CD4-positive, alpha-beta T cell treated with Interleukin-4 for 4 hours (primary cell): ENCODE results near the gene IGSF21.
"Not testable (repeated sequence)": the region's sequence is repeated elsewhere in the genome, so short reads cannot be mapped to it uniquely, and the experiment has no call there.

Experiments used
- DNase-seq: peaks from one replicate; pipeline ENCODE4 v3.0.0-alpha.2; 2020

The IGSF21 gene

DNA sequence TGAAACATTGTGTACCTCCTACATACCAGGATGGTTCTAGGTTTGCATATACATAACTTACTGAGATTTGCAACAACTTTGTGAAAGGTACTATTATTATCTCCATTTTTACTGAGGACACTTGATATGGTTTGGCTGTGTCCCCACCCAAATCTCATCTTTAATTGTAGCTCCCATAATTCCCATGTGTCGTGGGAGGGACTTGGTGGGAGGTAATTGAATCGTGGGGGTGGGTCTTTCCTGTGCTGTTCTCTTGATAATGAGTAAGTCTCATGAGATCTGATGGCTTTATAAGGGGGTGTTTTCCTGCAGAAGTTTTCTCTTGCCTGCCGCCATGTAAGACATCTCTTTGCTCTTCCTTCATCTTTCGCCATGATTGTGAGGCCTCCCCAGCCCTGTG is 40.1 kb downstream of the IGSF21 start:
- no peak for DNase-seq

DNA sequence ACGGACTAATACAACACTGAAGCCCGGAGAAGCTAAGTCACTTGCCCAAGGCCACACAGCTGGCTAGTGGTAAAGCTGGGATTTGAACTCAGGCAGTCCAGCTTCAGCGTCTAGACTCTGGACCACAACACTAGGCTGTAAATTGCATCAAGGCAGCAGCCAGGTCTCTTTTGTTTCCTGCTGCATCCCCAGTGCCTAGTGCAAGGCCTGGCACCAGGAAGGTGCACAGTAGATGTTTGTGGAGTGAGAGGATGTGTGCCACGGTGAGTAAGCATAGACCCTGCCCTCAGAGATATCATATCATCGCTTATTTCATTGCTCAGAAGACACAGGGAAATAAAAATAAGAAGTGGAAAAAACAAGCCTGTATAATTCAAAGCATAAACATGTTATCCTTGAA is 40.9 kb downstream of the IGSF21 start:
- DNase-seq = no peak

DNA sequence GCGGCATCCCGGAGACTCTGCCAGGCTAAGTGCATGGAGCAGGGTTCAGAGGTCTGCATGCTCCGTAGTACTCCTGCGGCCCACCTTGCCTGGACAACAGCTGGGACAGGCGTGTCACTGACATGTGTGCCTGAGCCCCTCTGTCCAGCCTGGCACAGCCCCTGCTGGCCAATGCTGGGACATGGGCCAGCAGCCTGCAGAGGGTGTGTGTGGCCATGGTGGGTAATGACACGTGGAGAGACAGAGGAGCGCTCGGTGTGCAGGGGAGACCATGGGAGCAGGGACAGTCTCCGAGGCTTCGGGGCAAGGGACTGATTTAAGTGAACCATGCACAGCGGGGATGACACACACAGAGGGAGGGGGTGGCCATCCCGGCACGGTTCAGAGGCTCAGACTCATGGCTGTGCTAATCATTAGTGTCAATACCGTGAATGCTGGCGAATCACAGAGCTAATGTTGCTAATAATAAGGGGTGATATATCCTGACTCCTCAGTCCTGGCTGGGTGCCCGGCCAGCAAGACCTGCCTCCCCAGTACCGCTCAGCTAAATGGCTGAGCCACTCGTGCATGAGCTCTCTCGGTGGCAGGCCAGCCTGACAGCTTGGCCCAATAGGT is 41.5 kb downstream of the IGSF21 start:
- no peak for DNase-seq

DNA sequence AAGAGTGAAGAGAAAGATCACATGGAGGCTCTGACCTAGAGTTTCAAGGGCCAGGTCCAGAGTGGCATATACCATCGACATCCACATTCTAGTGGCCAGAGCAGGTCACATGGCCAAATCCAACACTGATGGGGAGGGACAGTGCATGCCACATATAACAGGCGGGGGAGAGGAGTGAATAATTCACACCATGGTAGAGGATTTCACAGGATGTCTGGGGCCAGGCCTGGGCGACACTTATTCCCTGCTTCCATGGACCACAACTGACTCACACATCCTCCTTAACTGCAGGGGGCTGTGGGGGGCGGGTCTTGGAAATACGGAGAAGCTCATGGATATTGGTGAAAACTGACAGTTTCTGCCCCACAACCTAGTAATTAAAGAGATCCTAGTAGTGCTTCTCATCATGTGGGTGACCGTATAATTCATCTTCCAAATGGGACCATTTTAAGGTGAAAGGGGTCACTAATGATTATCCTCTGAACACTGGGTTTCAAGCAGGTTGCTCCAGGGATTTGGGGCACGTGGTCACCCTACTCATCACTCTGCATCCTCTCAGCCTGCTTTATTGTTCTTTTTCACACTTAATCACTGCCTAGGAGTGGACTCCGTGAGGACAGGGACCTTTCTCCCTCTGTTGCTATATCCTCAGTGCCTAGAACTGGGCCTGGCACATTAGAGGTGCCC is 44.0 kb downstream of the IGSF21 start:
- no peak for DNase-seq

DNA sequence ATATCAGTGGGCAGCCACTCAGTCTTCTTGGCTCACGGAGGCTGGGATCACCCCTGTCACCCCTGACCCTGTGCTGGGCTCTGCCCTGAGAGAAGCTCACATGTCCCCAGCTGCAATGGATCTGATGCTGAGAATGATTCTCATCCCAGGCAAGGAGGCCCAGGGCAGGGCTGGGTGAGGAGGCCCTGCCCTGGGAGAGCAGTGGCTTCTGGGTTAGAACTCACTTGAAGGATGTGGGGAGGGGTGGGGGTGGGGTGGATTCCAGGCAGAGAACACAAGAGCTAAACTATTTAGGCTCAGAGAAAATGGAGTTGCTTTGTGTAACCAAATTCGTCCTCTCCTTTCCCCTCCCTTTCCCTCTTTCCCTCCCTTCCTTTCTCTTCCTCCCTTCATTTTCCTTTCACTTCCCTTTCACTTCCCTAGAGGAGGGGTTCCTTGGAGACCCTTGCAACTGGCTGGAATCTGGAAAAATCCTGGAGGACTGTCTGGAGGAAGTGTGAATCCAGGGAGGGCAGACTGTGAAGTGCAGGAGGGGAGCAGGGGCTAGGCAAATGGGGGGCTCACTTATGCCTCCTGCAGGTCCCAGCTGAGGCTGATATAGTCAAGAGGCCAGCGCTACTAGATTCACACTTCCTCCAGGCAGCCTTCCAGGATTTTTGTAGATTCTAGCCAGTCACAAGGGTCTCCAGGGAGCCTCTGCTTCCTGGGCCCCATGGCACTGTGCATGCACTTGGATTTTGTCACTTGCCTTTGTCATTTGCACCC is 47.0 kb downstream of the IGSF21 start:
- no peak for DNase-seq

DNA sequence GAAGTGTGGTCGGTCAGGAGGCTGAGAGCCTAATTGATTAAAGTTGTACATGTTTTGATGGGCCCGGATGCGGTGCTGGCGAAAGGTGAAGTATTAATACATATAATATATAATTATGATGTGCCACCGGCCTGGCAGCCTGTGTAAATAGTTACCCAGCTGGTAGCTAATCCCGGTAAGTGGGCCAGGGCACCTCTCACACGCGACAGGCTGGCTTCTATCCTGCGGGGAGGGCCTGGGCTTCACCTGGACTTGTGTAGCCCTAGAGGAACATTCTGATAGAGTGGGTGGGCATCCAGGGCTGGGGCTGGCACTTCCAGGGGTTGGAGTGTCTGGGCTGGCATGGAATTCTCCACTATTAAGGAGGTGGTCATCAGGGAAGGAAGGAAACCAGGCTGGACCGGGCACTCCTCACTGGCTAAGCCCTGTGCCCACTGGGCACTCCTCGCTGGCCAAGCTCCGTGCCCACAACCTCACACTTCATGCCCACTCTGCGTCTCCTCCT is 48.3 kb downstream of the IGSF21 start:
- no peak for DNase-seq

DNA sequence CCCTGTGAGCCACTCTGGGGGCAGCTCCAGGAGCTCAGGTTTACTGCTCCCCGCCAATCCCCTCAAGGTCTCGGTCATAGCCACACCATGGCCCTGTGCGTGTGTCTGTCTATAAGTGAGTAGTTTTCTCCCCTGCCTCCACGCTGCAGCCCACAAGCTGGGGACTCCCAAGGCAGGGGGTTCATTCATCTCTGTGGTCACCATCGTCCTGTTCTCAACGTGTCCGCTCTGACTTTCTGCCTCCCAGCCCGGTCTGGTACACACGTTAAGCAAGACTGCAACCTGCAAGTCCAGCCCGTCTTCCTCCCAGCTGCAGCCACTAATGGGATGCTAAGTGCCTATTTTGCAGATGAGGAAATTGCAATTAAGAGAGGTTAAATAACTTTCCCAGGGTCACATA is 49.8 kb downstream of the IGSF21 start:
- DNase-seq = no peak

DNA sequence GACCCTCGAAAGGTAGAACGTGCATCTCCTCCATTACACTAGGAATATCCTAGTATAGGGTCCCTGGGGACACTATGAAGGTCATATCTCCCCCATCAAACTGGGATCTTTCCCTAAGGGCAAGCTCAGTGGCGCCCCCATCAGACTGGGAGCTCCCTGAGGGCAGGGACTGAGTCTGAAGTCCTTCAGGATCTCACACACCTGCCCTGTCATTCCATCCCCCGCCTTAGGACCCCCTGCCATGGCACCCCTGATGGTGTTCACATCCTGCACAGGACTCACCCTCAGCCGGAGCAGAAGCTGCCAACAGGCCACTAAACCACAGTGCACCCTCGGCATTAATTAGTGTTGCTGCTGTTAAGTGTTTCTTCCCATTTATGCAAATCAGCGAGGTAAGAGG is 50.4 kb downstream of the IGSF21 start:
- no peak for DNase-seq

DNA sequence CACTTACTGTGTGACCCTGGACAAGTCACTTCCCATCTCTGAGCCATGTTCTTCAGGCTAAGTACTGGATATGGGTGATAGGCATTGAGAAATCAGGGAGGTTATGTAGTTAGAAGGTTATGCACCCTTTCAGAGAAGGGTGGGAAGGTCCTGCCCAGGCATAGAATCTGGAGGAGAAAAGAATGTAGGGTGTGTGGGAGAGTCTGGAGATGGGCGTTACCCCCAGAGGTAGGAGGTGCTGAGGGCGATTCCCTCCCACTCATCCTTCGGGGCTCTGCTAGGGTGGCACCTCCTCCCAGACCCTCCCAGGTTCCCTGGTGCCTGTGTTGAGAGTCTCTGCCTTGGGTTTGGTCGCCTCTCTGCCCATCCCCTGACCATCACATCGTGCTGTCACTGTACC is 51.1 kb downstream of the IGSF21 start:
- DNase-seq = no peak

DNA sequence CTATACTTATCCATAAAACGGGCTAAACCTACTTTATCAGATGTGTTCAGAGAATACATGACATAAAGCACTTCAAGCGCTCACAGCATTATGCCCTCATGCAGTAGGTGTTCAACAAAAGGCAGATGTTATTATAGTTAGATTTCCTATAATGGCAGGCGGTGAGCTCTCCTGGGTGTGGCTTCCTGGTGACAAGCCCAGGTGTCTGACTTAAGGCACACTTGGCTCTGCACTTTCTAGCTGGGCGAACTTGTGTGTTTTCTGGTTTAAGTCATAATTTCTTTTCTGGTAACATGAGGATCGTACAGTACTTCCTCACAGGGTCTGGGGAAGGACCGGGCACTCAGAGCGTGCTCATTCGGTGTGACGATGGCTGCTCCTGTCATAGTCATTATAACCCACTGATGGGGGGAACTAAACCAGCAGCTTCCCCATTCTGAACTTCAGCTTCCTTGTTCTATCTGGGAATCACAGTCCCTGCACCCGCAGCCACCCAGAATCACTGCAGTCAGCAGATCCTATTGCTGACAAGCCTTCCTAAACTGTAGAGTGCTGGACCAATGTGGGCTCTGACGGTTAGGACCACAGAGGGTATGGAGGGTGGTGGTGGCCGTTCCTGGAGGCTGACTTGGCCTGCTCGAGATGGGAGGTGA is 52.8 kb downstream of the IGSF21 start:
- DNase-seq = peak; percentile 2

DNA sequence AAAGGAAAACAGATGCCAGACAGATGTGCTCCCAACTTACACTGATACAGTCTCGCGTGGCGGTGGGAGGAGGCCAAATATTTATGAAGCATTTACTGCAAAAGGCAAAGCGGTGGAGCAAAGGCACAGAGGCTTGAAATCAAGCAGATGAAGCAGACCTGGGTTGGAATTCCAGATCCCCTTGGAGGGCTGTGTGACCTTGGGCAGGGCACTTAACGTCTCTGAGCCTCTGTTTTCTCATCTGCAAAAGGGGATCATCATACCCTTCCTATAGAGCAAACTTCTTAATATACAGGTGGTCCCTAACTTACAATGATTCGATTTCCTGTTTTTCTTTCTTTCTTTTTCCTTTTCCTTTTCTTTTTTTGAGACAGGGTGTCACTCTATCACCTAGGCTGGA is 54.1 kb downstream of the IGSF21 start:
- no peak for DNase-seq

DNA sequence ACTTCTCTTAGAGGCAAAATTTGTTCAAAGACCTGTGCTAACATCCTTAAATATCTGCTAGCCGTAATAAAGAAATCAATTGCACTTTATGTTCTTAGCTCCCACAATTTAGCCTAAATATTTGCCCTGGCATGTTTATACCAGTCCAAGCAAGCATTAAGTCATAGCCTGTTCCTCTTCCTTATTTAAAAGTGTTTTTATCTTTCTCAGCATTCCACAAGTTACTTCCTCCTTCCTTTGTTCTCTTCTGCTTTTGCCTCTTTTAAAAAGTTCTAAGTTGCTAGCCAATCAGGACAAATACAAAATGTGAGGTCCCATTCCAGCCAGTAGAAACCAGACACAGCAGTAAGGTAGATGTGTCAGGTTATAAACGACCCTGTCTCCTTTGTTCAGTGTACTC is 58.0 kb downstream of the IGSF21 start:
- not testable (repeated sequence) for DNase-seq

DNA sequence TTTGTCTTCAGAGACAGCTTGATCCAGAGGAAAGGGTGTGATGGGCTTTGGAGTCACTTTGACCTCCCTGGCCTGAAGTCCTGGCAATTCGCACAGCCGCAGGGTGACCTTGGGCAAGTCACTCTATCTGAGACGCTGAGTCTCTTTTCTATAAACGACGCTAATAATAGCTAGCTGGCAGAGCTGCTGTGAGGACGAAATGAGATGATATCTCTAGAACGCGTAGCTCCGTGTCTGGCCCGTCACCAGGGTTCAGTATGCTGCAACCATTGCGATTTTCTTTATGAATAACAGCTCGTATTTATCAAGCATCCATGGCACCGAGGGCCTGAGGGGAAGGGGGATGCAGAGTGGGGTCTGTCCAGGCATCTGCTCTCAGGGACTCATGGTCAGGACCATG is 58.7 kb downstream of the IGSF21 start:
- no peak for DNase-seq

DNA sequence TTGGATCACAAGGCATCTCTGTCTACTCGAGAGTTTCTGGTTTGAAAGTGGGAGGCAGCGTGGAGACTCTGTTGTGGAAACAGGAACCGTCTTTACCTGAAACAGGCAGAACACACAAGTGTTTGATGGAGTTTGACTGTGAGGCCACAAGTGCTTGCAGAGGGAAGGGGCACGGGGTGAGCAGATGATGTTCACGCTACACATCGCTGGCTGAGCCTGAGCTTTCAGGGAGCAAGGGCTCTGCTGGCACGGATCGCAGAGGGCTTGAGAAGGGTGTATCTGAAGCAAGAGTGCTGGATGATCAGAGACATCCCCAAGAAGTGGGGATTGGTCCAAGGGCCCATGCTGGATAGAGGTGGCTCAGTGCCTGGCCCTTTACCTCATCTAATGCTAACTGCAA is 59.3 kb downstream of the IGSF21 start:
- no peak for DNase-seq

DNA sequence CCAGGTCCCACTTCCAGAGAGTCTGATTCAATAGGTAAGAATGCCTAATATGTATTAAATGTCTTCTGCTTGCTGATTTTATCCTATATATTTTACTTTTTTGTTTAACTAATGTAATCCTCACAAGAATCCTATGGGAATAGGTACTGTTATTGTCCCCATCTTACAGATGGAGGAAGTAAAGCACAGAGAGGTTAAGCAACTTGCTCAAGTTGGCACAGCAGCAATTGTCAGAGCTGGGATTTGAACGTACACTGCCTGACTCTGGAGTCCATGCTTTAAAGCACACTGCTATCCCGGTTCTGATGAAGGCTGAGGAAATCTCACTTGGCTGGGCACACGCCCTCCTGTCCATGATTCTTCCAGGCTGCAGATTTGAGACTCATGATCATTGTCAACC is 62.8 kb downstream of the IGSF21 start:
- no peak for DNase-seq

DNA sequence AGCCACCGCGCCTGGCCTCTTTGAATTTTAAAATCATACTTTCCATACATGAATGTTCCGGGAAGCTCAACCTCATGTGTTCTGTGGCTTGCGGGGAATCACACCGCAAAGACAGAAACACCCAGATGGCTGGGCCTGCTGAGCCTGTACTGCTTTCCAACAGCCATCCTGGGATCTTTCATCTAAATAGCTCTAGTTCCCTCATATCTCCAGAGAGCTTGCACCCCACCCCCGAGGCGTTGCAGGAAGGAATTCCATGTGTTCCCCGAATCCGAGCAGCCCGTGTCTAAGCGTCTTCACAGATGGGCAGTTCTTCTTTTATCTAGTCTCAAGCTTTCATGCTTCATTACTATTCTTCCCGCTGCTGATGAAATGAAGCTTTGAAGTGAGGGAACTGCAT is 66.4 kb downstream of the IGSF21 start:
- no peak for DNase-seq

DNA sequence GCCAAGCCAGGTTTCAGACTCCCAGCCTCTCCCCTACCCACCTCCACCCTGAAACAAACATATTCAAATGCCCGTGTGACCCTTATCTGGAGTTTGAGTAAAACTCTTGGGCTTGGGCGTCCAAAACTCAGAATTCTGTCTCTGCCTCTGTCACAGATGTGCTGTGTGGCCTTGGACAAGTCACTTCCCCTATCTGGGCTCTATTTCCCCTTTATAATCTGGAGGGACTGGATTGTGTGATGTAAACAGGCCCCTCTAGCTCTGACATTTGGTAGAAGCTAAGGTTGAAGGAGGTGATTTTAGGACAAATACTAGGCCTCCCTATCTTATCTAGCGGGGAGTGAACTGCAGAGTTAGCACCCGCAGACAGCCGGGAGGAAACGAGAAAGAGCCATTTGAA is 67.5 kb downstream of the IGSF21 start:
- no peak for DNase-seq

DNA sequence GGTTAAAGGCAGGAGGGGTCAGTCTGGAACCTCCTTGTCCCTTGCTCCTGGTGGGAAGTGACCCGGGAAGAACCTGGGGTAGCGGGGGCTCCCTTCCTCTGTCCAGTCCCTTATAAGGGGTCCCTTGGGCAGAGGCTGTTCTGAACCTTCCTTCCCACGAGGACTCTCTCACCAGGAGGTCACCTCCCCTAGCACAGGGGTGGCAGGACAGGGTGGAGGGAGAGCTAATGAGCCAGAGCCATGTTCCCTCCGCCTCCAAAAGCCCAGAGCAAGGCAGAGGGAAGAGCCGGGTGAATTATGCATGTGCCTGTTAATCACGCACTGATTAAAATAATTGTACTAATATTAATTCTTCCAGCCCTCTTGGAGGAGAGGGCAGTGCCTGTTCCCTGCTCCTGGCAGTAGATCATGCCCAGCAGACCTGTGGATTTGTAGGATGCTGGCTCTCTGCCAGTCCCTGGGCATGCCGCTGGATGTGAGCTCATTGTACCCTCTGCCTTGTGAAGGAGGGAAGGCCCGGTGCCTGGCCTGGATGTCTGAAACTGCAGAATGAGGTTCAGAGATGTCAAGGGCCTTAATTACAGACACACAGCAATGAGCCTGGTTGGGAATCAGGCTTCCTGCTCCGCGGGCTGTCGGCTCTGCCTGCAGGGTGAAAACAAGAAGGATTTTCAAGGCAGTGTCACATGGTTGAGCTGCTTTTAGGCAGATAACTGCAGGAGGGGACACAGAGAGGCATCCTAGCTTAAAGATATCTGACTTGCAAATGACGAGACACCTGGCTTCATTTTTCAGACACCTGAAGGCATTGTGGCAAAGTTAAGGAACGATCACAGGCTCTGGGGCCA is 68.2 kb downstream of the IGSF21 start:
- no peak for DNase-seq

DNA sequence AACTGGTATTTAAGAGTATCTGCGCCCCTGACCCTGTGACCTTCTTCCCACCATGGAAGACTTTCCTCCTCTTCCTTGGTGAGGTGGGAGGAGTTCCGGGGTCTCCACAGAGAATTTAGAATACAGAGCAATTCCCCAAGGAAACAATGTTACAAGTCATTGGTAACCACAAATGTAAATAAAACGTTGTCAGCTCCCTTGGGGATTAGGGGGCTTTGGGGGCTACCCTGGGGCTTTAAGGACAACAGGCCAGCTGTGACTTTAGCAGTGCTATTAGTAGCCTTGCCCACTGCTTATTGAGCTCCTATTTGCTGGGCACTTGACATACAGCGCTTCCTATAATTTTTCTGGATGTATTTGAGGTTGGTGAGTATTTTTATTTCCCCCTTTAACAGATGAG is 69.0 kb downstream of the IGSF21 start:
- no peak for DNase-seq

DNA sequence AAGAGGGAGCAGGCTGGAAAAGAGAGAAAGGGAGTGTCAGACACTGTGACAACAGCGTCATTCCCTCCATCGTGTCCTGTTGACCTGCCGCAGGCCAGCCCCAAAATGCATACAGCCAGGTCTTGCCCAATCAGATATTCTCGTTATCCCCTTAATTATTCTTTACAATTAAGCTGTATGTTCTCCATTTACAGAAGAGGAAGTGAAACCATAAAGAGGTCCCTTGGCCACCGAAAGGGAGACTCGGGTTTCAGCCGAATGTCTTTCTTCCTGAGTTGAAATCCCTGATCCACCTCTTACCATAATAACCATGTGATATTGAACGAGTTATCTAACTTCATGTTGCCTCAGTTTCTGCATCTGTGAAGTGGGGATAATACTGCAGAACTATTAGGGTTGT is 70.5 kb downstream of the IGSF21 start:
- no peak for DNase-seq

DNA sequence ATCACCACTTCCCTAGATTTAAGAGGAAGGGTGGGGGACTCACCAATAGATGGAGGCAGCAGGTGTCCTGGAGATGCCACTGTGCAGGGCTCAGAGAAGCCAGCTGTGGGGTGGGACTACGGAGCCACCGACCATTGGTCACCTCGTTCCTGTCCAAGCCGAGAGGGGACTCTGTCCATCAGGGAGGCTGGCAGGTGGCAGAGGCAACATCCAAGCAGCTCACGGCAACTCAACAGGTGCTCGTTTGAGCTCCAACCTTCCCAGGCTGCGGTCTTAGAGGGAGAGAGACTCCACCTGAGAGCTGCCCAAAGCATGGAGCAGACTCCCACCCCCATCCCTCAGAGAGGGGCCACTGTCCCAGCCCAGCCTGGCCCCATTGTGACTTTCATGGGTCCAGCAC is 71.4 kb downstream of the IGSF21 start:
- no peak for DNase-seq

DNA sequence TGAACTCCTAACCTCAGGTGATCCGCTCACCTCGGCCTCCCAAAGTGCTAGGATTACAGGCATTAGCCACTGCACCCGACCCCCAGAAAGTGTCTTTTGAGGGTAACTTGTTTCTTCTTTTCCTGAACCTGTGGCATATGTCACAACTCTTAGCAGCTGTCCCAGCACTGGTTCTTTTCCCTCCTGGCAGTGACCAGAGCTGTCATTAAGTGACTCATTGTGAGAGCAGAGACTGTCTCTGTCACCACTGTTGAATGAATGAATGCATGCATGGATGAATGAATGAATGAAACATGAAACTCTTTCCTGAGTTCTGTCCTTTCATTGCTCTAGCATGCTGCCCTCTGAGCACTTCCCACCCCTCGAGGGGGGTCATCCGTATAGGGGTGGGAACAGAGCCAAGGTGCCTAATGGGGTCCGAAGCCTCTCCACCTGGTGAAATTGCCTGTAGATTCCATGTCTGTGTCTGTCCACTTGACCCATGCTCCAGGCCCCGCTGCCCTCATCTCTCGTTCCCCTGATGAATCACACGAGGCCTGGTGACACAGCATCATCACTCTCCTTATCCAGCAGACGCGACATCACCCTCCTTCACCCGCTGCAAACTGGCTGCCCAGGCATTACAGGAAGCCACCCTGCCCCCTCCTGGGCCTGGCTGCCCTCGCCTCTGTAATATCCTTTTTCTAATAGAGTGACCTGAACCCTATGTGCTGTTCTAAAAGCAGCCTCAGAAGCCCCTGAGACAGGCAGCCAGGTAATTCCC is 75.0 kb downstream of the IGSF21 start:
- DNase-seq = no peak
